HG02610 (cell line): Measurements from ENCODE around the gene SAFB.

ENCODE experiments used
- ATAC-seq: cut with Tn5 transposase; IDR thresholded peaks from one replicate; pipeline ENCODE4 v1.9.1; 2021; ENCODE audit warnings: mild to moderate bottlenecking, moderate library complexity; ENCODE audit not compliant: unreplicated experiment

SAFB gene

DNA sequence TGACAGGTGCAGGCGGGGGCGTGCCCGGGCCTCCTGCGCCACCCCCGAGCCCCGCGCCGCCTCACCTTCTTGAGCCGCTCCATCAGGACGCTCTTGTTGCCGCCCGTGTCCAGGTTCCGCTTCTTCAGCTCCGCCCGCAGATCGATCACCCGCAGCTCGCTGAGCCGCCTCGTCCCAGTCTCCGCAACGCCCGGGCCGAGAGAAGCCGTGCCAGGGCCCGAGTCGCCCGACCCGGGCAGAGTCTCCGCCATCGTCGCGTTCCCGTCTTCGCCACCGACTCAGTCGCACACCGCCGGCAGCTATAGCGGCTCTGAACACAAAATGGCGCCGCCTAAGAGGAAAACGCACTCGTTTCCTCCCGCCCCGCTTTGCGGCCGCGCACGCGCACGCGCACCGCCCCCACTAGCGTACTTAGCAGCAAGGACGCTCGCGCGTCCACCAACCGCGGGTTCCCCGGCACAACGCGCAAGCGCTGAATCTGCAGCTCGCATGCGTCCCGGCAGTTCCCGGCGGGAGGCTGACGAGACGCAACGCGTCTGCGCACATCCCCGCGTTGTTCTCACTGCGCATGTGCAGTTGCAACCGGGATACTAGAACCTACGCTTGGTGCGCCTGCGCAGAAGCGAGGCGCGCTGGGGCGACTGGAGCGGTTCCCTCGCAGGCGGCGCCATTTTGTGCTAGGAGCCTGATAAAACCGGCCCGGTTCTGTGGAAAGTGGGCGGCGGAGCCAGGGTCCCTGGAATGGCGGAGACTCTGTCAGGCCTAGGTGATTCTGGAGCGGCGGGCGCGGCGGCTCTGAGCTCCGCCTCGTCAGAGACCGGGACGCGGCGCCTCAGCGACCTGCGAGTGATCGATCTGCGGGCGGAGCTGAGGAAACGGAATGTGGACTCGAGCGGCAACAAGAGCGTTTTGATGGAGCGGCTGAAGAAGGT lies at the start of gene SAFB, which contains the start of gene SAFB2:
SAFB (plus strand) TSS at position 619 of the 932 bp plus-strand sequence; CDS start at position 742, 123 bp downstream.
SAFB2 (minus strand) TSS at position 312 of the 932 bp plus-strand sequence; CDS start at position 251, 61 bp downstream.
- peak; percentile 80 for ATAC-seq

DNA sequence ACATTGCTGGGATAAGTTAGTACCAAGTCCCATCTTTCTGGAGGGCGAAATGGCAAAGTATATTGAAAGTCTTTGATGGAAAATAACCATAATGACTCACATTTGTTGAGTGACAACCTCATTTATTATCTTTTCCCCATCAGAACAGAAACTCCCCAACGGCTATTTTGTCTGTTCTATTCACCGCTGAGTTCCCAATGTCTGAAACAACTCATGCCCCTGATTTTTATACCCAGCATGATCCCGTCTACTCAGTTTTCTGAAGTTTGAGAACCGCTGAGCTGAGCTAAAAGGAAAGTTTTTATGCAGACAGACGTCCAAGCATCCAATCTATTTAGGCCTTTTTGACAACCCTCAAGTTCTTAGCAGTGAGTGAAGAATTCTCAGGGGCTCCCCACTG lies 47.3 kb upstream of the SAFB start:
- ATAC-seq, result no peak

DNA sequence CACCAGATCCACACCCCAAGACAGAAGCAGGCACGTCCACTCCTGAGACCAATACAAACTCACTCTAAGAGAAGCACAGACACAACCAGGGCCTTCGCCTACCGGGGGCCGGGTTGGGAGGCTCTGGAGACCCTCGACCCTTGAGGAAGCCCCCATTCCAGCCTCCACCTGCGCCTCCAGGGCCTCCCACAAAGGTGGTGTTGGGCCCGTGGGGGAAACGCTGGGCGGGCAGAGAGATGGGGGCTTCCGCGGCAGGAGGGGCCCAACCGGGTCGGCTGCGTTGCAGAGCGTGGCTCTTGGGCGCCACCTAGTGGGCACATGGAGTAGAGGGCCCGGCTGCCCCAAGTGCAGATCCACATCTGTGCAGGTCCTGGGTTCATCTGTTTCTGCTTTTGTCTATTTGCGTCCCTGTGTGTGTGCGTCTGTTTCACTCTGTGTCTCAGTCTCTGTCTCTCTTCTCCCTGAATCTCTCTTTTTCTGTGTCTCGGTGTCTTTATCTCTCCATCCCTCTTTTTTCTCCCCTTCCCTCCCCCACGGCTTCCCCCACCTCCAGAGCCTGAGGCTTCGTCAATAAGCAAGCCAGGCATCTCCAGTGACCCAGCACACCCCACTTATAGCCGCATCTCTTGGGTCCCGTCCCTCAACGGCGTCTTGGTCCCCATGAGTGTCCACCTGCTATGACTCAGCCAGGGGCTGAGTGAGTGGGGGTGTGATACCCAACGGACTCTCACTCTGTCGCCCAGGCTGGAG lies 44.6 kb upstream of the SAFB start:
- ATAC-seq, result no peak

DNA sequence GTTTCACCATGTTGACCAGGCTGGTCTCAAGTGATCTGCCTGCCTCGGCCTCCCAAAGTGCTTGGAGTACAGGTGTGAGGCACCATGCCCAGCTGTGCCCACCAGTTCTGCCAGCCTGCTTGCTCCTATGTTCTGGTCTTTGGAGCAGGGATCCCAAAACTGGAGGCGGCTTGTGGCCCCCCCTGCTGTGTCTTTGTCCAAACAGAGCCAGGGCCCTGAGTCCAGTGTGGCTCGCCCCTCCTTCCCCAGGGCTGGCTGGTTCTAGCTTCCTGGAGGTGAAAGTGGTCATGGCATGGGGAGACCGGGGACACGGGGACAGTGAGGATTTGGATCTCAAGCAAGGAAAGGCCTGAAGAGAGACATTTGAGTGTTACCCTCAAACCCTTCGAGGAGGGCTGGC lies 43.6 kb upstream of the SAFB start:
- no peak for ATAC-seq

DNA sequence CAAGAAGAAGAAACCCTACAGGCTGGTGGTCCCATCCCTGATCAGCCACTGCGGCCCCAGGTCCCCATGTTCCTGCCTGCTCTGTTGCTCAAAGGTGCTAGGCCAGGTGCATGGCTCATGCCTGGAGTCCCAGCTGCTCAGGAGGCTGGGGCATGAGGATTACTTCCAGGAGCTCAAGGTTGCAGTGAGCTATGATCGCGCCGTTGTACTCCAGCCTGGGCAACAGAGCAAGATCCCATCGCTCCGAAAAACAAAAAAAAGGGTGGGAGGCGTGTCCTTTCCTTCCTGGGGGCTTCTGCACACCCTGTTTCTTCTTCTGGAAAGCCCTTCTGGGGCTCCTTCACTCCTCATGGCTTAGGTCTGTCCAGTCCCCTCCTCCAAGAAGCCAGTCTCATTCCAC lies 43.2 kb upstream of the SAFB start:
- no peak for ATAC-seq

DNA sequence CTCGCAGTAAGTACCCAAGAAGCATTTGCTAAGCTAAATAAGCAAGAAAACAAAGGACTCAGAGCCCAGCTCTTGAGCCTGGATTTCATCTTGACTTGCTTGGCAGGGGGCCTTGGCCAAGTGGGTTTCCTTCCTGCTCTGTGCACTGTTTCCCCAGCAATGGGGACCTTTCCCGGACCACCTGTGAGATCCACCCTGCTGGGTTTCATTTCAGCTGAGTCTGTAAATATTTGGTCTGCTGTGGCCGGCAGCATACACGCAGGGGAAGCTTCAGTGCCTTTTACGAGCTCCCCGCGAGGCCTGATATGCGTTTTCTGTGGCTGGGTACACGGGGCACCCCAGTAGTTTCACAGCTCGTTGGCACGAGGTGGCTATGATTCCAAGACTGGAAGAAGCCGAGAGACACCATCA lies 42.7 kb upstream of the SAFB start:
- ATAC-seq, result no peak

DNA sequence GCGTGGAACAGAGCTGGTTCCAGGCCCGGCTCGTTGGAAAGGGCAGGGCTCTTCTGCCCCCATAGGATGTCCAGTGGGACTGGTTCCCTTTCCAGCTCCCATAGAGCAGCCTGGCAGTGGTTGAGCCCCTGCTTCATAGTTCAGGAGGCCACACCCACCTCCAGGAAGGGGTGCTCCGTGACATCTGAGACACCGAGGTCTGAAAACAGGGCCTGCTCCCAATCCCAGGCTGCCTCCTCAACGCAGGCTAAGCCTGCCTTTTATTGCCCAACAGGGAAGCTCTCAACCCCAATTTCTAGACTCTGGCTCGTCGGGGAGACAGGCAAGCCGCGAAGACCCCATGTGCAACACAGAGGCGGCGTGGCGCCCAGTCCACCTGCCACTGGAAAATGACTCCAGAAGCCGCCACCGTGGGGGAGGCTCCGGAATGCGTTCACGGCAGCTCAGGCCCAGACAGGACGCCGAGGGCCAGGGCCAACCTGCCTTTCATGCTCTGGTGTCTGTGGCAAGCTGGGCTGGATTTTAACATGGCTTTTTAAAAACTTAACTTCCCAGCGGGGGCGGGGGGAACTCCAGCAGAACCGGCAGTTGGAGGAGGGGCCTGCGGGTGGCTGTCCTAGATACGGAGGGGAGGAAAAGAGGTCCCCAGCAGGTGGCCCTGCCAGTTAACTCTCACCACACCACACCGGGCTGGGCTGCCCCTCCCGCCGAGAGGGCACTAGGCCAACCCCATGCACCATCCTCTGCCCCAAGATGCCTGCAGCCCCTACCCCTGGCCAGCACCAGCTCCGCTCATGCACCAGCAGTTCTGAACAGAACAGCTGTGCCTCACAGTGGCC lies 37.2 kb upstream of the SAFB start:
- ATAC-seq, result peak; percentile 42

DNA sequence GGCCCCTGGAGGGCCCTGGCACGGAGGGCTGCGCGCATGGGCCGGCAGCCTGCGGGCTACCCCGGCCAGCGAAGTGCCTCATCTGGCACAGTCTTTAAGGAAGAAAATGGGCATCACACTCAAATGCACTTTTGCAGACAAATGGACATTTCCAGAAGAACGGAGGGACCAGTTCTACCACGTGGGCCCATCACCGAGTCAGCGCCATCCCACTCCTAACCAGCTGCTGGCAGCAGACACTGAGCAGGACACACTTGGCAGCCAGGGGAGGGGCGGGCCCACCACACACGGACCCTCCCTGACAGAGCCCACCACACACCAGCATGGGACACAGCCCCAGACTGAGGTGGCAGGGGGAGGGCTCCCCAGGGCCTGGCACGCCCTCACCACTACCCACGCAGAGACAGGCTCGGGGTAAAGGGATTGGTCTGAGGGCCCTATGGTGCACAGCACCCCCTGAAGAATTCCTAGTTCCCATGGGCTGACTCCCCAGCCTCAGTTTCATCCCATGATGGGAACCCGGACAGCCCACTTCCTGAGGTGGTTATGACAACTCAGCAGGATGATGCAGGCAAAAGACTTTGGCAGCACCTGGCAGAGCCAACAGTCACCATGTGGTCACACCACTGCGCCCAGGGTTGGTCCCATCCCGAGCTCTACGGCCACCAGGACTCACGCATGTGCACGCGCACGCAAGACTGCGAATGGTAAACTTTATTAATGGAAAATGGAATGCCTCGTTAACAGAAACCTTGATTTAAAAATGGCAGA lies 36.4 kb upstream of the SAFB start:
- no peak for ATAC-seq

DNA sequence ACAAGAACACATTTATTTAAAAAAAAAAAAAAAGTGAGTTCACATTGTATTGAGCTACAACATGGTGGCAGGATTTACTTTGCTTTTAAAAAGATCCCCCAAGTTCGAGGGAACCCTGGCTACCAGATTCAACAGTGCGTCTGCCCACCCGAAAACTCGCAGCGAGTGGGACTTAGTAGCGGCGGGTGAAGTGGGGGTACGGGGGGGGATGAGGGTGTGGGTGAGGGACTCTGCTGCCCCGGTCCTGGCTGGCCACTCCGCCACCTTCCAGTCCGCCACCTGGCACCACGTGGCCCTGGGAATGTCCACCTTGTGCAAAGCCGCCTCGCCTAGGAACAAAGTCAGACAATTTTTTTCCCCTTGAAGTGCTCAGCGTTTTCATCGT lies 35.8 kb upstream of the SAFB start:
- no peak for ATAC-seq

DNA sequence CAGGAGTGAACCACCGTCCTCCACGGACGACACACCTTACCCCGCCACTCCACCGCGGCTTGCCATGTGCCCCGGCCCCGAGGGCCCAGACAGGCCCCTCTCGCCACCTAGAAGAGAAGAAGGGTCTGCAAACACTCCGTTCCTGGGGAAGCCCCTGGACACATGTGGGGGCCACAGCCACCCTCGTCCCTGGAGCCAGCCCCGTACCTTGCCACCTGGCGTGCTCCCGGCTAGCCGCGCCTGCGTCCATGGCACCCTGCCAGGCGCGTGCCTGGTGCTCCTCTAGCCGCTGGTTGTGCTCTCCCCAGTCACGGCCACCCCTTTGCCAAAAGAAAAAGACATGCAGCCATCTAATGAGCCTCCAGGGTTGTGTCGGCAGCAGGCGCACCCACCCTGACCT lies 35.2 kb upstream of the SAFB start:
- ATAC-seq, result no peak

DNA sequence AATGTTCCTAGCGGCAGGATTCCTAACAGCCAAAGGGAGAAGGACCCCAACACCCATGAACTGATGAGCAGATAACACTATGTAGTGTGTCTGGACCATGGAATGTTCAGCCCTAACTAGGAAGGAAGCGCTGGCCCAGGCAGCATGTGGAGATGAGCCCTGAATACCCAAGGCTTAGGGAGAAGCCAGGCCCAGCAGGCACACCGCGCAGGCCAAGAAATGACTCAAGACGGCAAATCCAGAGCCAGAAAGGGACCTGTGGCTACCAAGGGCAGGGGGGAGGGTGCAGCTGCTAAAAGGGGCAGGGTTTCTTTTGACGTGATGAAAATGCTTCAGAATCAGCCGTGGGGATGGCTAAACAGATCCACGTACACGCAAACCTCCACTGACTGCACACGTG lies 34.4 kb upstream of the SAFB start:
- ATAC-seq, result no peak

DNA sequence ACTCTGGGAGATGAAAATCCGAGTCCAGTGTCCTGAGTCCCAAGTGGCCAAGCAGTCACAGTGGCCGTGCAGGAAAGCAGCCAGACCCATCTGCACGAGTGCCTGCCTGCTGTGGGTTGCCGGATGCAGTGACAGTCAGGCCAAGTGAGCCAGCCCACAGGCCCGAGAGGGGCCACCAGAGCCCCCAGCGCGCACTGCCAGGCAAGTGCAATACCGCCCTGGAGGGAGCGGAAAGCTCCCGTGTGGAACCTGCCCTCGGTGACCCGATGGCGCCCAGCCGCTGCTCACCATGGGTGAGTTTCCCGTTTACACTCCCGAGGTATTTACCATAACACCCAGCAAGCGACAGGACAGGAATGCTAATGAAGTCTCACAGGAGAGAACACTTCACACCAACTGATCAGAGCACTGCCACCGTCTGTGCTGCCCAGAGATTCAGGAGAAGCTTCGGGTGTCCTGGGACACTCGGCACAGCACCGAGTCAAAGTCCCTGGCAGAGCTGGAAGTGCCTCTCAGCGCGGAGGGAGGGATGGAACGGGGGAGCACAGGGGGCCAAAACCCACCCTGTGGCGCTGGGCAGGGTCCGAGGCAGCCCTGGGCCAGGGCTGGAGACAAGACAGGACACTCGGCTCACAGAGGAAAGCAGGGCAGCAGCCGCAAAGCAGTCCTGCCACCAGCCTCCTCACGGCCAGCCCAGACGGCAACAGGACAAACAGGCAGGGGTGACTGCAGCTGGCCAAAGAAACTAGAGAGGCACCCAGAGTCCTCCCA lies 33.8 kb upstream of the SAFB start:
- no peak for ATAC-seq

DNA sequence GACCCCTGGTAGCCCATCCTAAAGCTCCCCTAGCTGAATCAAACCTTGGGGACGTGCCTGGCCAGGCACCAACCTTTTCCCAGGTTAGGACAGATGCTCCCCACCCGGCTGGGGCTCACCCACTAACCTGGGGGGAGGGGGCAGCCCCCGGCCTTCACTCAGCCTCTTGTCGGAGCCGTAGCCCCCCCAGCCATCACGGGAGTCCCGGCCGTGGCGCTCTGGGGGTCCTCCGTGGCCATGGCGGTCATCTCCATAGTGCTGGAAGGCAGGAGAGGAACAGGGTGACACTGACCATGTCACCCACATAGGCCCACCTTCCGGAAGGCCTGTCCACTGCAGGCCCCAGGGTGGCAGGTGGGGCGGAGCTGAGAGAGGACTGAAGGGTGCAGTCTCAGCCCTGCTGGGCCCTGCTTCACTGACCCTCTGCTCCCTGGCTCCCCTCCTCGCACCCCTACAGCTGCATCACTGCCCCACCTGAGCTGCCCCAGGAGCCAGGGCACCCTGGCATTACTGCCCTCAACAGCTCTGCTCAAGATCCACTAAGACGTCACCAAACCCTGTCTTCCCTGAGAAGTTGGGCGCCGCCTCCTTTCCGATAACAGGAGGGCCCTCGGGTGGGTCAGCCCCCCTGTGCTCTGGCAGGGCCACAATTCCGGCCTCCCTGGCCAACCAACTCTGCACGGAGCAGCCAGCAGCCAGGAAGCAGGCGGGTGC lies 32.6 kb upstream of the SAFB start:
- no peak for ATAC-seq

DNA sequence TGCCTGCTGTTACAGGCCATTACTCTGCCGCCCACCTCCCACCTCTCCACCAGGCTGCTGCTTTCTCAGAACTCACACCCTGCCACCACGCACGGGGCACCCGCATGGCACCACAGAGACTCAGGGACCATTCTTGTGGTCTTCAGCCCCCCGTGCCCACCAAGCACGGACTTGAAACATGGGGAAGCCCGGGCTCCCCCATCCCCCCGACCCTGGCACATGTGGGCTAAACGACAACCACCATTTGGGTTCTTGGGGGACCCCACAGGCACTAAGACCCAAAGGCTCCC lies 32.1 kb upstream of the SAFB start:
- no peak for ATAC-seq

DNA sequence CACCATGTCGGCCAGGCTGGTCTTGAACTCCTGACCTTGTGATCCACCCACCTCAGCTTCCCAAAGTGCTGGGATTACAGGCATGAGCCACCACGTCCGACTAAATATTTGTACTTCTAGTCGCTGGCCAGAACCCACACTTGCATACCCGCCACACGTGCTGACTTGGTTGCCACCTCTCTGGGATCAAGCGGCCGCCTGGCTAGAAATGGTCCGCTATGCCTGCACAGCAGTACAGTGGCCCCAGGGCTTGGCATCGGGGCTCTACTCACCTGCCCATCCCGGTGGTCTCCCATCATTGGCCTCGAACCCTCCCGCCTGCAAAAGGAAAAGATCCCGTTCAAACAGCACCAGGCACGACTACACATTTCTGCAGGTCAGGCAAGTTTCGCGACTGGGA lies 31.4 kb upstream of the SAFB start:
- no peak for ATAC-seq

DNA sequence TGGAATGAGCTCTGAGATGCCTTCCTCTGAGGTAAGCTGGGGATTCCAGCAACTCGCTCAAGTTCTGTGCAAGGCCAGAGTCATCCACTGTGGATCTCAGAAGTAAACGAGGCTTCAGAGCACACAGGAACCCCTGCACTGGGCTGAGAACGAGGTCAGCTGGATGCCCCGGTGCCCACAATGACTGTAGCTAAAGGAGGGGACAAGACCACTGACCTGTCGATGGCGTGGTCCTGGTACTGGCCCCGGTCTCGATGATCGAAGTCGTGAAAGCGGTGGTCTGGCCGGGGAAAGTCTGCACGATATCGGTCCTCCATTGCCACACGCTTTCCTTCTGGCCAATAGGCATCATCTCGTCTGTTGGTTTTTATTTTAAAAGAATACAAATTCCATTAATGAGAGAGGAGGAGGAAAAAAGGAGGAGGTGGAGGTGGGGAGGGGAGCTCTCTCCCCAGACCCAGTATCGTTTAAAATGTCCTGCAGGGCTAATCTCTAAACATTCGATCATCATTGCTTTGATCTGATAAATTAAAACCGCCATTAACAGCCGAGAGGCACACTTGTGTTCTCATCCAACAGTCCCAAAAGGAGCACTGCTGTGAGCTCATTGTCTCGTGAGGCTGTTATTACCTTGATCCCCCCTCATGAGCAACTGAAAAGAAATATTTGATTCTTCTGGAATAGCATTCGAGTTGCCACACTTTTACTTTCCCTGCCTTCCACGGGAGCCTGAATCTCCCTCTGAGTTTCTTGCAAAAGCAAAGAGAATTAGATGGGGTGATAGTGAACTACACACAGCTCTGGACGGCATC lies 30.1 kb upstream of the SAFB start:
- no peak for ATAC-seq

DNA sequence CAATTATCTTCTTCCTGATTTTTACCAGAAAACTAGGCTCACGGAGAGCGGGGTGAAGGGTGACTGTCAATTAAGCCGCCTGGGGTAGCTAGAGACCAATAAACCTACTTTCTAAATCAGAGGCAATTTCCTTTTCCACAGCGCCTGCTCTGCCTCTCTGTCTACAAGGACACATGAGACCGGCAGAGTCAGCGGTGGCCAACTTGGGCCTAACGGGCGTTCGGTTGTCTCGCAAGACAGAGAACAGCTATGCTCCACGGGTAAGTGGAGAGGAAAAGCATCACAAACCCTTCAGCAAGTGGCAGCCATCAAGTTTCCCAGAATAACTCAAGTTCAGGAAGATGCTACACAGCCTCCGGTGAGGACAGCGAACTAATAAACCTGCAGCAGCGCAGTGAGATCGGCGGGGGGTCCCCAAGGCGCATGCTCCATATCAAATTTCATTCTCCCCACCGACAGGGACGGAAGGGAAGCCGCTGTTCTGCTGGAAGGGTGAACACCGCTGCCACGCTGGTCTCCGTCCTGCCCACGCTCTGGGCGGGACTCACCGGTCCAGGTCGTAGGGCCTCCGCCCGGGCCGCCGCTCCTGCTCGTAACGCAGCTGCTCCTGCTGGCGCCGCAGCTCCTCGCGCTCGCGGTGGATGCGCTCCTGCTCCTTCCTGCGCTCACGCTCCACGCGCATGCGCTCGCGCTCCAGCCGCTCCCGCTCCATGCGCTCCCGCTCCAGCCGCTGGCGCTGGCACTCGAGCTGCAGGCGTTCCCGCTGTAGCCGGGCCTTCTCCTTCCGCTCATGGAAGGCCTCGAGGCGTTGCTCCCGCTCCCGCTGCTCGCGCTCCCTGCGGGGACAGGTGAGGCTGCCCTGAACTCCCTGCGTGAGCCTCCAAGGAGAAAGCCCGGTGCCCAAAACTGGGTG lies 29.3 kb upstream of the SAFB start:
- no peak for ATAC-seq
